Islet of Langerhans (tissue), 1 donor: ENCODE measurements around the gene TTLL6.

Experiments used
- FAIRE-seq: peaks from one replicate; lab custom pipeline; 2011; peaks lifted over from hg19 to GRCh38; lab: Jason Lieb, UNC

The TTLL6 gene

DNA sequence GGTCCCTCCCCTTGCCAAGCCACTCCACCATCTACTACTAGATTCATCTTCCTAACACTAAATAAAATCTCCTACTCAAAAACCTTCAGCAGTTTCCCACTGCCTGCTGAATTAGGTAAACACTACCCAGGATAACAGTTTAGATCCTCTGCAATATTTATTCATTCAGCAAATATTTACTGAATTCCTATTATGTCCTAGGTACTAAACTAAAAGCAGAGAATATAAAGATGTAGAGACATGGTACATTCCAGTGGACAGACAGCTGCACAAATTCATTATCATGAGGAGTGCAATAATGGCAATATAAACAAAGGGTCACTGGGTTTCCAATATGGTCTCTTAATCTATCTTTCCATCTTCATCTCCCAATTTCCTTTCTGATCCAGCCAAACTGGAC is 57.7 kb downstream of the TTLL6 start:
- FAIRE-seq = no peak

DNA sequence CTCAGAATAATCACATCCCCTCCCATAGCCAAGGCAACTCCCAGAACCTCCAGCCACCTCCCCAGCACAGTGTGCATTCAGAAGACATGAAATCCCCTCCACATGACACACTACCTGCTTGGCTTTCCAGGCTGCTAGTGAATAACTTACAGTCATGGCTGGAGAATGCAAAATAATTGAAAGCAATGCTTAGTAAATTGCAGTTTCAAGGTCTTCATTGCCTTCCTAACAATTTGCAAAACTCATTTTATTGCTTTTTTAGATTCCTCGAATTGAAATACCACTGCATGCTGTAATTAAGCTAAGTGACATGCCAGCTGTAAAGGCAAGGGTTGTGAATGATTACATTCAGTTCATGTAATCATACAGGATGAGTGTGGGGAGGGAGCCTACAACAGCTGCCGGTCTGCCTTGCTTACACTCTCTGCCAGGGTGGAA is 59.5 kb downstream of the TTLL6 start:
- FAIRE-seq = no peak

DNA sequence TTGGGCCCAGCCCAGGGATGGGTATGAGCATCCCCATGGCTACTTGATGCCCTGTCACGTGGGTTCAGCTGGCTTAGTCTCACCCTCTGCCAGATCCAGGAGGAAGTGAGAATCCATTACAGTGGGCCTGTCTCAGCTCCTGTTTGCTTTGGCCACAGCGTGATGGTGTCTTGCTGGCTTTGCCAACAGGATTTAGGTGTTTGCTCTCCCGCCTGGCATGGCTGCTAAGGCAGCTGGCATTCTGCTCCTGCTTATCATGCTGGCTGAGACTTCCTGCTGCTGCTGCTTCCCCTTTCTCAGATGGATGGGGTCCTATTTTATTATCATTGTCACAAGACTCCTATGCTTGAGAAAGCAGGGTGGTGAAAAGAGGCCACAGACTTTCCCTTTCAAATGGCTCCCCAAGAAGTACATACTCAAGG is 60.2 kb downstream of the TTLL6 start:
- FAIRE-seq = no peak

DNA sequence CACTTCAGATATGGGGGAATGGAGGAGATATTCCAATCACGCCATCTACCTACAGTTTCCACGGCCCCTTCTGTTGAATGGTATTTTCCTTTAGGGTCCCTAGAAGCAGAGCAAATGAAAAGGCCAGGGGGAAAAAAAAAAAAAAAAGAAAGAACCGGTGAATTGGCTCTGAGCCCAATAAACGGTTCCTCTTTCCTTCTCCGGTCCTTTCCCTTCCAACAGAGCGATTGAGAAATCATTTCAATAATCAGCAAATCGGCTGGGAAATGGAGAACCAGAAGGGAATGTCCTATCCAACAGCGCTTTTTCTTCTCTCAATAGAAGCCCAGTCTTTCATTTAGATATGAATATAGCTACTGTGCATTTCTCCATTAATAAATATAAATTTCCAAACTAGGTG is 61.7 kb downstream of the TTLL6 start:
- no peak for FAIRE-seq

DNA sequence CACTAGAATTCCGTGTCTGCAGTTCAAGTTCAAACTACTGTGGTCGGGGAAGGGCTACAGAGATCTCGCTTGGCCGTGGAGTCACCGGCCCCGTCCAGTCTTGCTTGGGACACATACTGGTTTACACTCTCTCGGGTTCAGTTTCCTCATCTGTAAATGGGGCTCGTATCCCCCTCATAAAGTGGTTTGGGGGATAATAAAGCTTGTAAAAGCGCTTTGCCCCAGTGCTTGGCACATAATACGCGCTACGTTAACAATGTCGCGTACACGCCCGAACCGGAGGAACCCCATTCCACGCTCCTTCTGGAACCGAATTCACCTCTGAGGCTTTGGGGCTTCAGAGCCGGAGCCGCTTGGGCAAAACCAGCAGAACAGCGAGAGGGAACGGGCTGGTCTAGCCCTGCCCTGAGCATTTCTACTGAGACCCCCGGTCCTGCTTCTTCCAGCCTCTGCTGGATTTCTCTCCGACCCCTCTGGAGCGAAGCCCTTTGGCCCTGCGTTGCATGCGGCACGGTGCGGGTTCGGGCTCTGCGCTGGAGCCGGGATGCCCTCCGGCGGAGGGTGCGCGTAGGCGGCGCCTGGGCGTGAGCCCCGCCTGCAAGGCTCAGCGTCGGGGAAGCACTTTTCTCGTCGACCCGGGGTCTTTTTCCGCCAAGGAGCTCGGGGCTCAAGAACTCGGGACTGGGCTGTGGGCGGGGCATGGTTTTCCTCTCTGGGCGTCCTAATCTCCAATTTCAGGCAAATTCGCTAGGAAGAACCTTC is 62.3 kb downstream of the TTLL6 start:
- FAIRE-seq = no peak

DNA sequence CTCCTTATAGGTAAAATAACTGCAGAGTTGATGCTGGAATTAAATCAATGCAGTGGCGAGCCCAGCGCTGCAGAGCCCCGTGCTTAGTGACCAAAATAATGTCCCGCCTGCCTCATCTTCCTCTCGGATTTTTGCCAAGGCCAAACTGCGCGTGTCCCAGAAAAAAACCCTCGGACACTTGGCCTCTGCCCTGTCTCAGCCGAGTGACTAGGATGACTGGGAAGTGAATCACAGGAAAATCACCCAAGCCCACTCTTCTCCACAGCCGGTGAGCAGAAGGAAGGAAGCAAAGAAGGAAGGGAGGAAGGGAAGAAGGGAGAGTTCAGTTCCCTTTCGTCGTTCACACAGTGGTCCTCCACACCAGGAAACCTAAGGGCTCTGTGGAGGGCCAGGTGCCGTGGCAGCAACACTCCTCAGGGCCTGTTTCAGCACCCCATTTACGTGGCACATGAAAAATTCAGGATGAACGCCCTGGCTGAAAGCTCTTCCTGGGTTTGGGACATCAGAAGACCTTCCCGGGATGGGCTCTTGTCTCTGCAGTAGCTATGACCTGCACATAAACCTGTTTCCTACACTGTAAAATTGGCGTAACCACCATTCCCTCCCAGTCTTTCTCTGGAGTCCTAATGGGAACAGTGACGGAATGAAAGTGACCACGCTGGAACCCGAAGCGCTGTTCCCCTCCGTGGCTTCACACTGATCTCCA is 63.1 kb downstream of the TTLL6 start:
- FAIRE-seq = no peak

DNA sequence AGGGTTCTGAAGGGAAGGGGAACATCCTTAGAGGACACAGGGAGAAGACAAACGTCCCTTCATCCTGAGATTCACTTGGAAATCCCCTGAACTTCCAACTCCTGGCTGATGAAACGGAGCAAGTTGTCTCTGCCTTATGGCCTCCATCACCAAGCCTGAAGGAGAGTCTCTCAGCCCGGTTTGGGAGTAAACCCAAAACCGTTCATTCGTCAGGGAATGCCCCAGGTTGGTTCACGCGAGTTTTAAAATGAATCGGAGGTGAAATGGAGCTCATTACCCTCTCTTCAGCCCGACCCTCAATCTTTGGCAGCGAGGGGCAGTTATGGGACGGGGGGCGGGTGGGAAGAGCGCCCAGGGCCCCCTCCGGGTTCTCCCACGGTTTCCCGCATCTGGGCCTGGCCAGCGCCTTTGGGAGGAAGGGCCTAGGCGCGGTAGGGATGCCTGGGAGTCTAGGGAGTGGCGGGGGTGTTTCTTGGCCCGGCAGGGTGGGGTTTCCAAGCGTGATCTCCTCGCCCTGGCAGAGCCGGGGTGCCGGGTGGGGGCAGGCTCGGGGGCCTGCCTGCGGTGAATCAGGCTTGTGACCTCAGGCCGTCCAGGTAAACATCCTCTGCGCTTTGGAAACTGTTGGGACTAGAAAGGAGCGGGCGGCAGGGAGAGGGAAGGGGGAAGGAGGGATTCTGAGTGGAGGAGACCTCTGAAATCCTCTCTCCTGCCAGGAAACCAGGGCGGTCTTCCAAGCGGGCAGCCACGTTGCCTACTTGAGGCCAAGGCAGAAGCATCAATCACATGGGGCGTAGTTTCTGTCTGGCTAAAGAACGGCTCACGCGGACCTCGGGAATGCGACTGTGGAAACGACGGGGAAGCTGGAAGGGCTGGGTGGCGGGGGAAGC is 64.4 kb downstream of the TTLL6 start:
- FAIRE-seq = no peak

DNA sequence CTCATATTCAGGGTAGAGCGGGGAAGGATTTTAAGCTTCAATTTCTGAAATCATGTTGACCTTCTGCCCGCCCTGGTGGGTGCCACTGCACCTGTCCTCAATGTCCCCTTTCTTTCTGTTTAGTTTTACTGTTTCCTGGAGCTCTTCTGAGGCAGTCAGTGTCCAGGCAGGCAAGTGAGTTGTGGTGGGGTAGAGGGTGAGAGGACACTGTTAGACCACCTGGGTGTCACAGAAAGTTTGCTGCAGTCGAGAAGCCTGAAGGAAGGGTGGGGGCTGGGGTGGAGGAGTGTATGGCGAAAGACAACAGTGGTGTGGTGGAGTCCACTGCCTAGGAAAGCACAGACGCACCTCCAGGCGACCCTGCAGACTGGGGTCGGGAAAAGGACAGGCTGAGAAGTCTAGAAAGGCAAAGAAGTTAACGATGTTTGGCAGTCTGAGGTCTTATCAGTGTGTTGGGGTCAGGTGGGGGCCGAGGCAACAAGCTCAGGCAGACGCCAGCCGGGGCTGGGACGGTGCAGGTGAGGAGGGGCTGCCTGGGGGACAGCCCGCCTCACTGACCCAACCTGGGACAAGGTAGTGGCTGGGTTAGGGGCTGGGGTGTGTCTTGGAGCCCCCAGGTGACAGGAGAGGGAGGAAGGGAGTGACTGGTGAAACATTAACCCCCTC is 65.2 kb downstream of the TTLL6 start:
- FAIRE-seq = no peak

DNA sequence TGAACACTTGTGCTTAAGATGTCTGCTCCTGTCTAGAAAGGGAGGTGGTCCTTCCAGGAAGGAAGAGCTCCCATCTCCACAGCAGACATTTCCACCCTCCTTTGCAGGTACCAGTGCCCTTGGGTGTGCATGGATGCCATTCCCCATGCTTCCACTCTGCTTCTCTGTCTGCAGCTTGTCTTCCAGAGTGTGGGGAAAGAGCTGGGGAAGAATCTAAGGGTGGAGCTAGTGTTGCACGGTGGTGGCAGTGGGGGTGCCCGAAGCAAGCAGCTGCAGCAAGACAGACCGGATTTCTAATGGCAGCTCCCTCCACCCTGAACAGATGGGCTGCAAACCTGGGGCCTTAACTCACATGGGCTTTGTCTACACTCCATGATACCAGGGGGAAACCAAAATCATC is 65.9 kb downstream of the TTLL6 start:
- no peak for FAIRE-seq

DNA sequence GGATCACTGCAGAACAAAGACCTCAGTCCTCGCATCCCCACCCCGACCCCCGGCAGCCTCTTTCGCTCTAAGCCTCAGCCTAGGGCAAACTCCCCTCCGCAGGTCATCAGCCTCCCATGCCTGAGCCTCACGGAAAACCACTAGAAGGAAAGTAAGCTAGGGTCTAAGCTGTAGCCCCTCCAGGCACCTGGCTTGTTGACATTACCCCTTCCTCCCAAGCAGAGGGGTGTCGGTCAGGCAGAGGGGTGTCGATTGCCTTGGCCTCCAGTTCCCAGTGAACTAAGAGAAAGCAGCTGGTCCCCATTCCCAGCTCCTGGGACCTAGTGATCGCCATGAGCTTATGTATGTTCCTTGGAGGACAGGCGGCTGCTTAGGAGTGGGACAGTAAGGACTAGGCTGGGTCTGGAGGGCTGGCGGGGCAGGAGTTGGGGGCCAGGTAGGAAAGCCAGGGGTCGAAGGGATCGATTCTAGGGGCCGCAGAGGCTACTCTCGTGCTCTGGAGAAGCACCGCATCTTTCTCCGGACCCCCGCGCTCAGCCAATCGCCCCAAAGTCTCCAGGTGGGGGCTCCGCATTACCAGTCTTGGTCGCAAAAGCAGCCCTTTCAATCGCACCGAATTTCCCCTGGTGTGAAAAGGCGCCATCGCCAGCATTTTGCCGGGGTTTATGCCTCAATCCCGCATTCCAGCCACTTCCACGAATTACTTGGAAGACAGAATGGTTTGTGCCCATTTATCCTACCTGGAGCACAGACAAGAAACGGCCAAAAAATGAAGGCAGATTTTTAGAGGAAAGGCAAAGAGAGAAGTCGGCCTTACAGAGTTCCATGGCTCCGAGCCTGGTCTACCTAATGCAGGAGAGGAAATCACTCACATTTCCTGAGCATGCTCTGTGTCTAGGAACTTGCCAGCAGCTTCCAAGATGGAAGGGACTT is 67.1 kb downstream of the TTLL6 start:
- no peak for FAIRE-seq

DNA sequence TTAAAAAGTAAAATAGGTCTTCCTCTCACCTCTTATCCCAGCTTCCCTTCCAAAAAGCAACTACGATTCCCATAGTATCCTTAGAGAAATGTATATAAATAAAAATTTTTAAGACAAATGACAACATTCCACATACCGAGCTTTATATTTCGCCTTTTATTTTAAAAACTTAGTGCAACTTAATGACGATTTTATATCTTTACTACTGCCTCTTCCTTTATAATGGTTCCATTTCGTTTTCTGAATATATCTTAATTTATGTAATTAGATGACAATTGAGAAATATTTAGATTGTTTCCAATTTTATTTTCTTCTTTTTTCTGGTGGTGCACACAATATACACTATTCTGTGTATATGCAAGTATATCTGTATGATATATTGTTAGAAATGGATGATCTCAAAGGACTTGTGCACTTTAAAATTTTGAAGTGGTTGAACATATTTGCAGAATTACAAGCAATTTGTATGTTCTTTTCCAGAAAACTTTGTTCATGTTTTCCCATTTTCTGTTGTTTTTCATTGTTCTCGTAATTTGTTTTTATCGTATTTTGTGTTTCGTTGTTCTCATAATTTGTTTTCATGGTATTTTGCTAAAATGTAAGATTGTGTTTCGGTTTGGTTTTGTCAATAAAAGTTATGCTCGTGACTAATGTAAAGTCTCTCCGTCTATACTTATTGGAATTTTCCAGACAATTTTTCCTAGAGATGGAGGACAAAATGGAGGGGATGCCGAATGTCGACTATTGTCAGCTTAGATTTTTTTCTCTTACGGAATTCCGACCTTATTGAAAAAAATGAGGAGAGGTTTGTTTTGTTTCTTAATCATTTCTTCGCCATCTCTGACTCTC is 68.1 kb downstream of the TTLL6 start:
- peak; percentile 87 for FAIRE-seq

DNA sequence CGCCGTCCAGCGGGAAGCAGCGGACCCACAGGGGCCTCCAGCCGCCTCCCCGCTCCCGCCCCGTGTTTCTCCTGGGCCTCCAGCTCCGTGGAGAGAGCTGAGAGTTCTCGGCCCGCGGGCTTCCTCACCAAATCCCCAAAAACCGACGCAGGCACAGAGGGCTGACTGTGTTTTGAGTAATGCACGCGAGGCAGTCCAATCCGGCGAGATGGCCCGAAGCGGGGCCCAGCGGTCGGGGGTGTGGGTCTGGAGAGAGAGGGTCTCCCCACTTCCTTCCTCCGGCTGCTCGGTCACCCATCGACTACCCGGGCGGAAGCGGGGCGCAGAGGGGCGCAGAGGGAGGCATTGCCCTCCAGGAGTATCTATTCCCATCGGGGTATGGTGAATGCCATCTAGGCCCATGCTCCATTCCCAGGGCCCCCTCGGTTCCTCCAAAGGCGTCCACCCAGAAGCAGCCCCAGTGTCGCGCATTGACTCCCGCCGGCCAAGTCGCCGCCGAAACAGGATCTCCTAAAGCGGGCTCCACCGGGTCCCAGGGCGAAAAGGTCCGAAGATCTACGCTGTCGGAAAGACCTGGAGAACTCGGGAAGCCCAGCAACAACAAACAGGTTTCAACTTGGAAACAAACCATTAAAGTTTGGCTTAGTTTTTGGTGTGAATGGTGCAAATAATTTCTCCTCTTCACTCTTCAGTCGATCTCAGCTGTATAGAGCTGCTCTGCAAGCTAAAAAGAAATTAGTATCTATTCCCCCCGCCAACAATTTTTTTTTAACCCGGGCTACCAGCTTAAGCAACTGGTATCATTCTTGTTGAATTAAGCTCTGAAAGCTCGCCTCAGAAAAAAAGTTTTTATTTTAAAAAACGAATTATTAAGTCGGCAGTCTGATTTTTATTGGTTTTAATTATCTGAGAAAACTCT is 69.3 kb downstream of the TTLL6 start:
- FAIRE-seq = peak; percentile 9

DNA sequence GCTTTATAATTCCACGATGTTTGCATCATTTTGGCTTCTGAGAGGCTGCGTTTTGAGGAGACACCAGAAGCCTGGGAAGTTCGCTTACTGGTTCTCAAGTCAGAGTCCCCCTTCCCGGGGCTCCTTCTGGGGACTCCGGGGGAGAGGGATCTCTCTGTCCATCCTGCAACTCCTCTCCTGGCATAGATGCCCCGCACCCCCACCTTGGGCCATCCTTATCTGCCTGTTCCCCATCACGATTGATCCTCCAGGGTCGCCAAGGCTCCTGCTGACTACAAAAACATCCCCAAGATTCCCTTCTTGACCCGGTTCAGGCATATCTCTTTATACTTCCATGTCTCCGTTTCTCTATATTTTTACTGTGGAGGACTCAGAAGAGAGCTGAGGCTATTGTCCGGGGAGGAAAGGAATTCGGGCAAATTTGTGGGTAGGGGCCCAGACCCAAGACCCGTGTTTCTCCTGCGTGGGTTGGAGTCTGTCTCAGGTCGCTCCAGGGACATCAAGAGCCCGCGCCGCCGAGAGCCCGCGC is 70.0 kb downstream of the TTLL6 start:
- FAIRE-seq = no peak

DNA sequence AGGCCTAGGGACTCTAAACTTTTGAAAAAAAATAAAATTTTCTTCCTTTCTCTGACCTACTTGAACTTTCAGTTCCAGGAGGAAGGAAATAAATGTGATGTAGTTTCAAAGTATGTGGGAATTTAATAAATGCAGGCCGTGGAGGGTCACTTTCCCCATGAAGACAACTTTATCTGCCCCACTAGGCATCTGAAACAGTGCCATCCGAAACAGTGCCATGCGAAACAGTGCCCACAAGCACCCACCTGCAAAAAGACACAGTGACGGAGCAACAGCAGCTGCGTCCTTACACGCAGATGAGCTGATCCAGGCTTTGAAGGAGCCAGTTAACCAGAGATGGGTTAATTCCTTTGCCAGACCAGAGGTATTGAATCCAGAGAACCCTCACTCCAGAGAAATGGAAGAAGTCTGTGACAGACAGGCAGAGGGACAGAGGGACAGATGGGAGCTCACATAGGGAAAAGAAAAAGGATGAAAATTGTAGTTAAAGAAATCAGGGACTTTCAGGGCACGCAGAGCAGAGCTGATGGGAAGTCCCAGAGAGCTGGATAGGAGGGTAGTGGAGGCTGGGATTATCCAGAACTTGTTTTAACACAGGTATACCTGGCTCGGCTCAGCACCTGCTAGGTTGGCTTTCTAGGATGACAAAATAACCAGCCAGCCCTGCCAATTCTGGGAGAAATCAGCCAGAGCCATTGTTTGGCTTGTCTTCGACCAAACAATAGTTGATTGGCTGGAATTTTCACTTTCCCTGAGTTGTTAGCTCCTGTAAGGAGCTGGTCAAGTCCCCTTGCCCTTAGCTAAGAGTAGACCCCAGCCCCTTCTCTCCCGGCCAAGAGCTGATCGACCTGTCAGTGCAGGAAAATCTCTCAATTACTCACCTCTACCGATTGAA is 71.4 kb downstream of the TTLL6 start:
- no peak for FAIRE-seq

DNA sequence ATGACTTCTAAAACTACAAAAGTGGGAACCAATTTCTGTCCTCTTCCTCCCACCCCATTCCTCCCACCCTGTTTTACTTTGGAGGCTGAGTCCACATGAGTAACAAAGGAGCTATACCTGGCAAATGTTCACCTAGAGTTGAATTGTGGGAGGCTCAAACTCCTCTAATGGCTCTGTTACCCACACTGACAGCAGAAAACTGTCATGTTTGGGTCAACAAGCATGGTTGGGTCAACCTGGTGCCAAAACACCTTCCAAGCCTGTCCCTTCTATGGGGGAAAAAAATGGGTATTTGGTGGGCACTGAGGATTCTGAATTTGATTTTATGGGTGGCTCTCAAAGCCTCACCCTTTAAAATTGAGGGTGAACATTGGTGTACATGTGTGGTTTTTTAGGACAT is 76.5 kb downstream of the TTLL6 start:
- no peak for FAIRE-seq

DNA sequence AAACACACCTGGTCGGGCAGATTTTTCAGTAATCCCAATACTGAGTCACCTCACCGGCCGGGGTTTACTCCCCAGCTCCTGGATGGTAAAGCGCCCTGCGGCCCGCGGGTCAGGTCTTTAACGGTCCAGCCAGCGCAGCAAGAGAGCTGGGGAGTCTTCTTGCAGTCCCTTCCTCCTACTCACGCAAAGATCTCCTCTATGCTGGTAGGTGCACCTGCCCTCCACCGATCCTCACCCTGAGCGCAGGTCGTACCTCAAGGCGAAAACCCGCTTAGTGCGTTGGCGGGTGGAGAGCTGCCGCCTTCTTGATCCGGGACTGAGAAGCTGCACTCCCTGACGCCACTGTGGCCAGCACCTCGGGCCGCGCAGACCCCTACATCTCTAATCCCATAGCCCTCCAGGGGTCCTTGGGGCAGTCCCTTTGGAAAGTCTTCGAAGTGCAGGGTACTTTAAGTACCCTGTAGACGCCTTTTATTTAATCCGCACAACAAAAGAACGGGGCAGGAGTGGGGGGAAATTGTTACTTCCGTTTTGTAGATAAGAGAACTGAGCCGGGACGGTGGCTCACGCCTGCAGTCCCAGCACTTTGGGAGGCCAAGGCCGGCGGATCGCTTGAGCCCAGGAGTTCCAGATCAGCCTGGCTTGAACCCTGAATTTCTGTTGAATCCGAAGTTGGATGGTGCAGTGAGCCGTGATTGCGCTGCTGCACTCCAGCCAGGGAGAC is 78.1 kb downstream of the TTLL6 start:
- FAIRE-seq = no peak

DNA sequence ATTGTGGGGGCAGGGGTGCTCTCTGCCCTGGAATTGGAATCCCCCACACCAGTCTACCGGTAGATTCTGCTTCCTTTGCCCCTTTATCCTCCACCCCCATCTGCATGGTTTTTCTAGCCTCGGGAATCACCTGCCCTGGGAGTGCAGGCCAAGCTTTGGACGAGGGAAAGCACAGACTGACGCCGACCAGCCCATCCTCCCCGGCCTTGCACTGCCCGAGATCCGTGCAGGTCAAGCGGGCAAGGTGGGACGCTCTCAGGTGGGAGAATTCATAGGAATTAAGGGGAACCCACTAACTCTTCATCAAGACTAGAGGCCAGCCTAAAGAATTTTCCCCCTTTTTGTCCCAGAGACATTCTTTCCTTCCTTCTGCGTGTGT is 78.6 kb downstream of the TTLL6 start:
- FAIRE-seq = no peak
